GM23248 (cell line): ENCODE results near the gene S100A9.

Source experiments
- EZH2 ChIP-seq: fragments of 200-600 bp; sonication (generic); IDR thresholded peaks from 2 replicates; pipeline ENCODE4 v1.6.1; 2018; ENCODE audit warnings: antibody characterized with exemption, mild to moderate bottlenecking; ENCODE audit not compliant: insufficient read depth, poor library complexity, severe bottlenecking
- EZH2phosphoT487 ChIP-seq: fragments of 200-600 bp; sonication (generic); IDR thresholded peaks from 2 replicates; pipeline ENCODE4 v1.6.1; 2018; ENCODE audit warnings: antibody characterized with exemption, moderate library complexity, mild to moderate bottlenecking, low read depth; ENCODE audit not compliant: insufficient read depth

- TF ChIP-seq EZH2phosphoT487 (no peak), EZH2 (no peak)
Observed at GRCh38 chr1:153343811-153344717, 13.6 kb upstream of the S100A9 start.
